Sciatic nerve (tissue), 2 donors: ENCODE measurements around the gene CHRM4. TPM values are rescaled to one million over a fixed set of nuclear protein-coding genes. Genes with fewer than 3 reads are reported as not detected.

Experiments
- ATAC-seq: fragments of 200-7000 bp; cut with Tn5 transposase; one replicate; pipeline ENCODE4 v1.9.1; 2020; ENCODE audit warnings: mild to moderate bottlenecking, moderate library complexity
- DNase-seq: peaks from one replicate; pipeline ENCODE4 v3.0.0-alpha.2; 2020; ENCODE audit warnings: low spot score
- intact Hi-C: fragments of 100-400 bp; cut with DNase I; formaldehyde crosslinking; loops from one replicate; pipeline ENCODE4 v1.14.2; 2022
- total RNA-seq: library from RNA; stranded (reverse); fragmentation: NEBNext Ultra II Directional; extraction: Animal tissue kit (Norgen Biotek cat#: 25700); gene quantifications from one replicate; pipeline ENCODE4 v1.2.1, GENCODE V29; 2021
- donor health status: DM: no; HTN: no; CAD: no.
- donor health status: DM: no; HTN: no; CAD: no.

The CHRM4 gene
- total RNA-seq, 1 donor from 2014 or later: not detected

DNA sequence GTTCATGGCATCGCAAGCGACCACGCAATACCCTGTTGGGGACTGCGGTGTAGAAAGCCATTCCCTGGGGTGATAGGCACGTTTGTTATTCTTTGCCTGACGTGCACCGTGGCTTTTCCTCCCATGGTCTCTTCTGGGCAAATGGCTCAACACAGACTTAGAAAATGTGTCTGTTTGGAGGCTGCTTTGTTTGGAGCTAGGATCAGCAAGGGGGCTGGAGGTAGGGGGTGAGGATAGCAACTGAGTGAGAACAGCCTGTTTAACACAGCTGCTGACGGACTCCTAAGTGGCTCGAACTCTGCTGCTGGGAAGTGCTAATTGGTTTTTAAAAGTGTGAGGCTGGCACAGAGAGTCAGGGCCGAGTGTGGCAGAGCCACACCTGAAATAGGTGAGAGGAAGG lies 16.1 kb upstream of the CHRM4 start:
- ATAC-seq (no peak), DNase-seq (no peak)
- intact Hi-C loops: no loop called here

DNA sequence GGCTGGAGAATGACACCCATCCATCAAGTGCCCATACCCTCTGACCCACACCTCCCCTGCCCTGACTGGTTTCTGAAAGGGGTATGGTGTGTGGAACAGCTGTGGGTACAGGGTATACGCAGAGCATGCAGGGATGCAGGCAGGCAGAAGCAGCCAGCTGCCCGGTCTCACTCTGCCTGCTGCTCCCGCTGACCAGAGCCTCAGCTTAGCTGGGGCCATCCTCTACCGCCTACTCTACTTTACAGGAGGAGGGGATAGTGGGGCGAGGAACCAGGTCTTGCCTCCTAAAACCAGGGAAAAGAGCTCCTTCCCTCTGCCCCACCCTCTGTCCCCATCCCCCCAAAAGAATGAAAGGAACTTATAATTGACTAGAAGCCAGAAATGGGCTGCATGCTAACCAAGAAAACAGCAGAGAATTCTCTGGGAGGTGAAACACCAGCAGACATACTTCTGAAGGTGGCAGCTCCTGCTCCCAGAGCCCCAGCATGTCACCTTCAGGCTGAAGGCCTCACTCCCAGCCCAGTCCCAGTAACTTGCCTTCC lies 13.0 kb upstream of the CHRM4 start:
- ATAC-seq: no peak
- no peak for DNase-seq
- intact Hi-C loops: no loop called here

DNA sequence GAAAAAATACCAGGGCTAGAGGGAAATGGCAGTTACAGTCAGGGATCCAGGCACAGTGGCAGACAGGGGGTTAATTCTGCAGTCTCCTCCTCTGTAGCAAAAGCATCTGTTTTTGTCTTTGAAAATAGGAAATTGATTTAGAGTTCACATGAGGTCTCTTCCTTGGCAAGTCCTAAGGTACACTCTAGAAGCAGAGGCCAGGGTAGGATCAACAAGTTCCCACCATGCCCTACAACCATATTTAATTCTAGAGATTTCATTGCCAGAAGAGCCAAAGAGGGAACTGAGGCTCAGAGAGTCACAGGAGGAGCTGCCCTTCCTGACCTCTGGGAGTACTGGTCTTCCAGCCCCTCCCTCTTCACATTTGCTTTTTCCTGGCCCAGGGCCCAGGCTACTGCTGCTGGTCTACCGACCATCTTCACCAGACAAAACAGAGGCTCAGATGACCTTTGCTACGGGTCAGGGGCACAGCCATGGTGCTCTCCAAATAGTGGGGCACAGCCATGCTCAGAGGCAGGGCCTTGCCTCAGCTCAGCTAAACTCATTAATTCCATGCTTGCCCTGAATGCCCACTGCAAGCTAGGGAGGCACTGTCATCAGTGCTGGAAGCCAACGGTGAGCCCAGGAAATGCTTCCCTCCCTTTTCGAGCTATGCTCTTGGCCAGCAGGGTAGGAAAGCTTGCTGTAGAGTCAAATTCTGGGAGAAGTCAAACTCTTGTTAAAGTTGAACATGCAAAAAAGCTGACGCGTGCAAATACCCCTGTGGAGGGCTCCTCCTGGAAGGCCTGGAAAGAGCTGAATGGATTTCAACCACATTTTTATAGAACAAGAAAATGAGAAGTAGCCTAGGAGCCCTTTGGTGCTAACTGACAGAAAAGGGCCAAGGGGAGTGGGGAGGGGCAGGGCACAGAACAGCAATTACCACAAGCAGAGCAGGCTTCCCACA lies 11.7 kb upstream of the CHRM4 start:
- intact Hi-C loops: no loop called here
- ATAC-seq: no peak
- no peak for DNase-seq

DNA sequence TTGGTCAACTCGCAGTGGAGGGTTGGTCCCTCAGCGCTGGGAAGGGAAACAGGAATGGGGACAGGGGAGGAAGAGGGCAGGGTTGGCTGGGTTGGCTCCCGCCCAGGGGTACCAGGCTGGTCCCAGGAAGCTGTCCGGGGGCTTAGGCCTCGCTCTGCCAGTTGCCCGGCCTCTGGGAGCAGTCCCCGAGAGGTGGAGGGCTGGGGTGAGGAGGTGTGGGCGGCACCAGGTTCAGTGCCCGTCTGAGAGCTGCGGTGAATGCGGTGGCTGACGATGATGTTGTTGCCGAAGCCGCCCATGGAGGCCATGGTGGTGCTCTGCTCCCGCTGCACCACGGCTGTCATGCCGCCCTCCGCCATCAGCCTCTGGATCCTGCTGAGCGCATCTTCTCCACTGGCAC lies 6.0 kb upstream of the CHRM4 start:
- DNase-seq (no peak), ATAC-seq (no peak)
- intact Hi-C loops: no loop called here

DNA sequence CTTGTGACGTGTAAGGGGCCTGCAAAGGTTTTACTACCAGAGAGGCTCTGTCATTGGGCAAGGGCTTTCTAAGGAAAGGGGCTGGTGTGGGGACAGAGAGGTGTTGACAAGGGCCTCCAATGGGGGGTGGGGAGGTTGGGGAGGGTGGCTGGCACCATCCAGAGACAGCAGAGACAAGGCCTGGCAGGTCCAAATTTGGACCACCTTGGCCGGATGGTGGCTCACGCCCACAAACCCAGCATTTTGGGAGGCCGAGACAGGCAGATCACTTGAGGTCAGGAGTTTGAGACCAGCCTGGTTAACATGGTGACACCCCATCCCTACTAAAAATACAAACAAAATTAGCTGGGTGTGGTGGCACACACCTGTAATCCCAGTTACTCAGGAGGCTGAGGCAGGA lies 2.2 kb upstream of the CHRM4 start:
- intact Hi-C loops: no loop called here
- DNase-seq (no peak), ATAC-seq (no peak)

DNA sequence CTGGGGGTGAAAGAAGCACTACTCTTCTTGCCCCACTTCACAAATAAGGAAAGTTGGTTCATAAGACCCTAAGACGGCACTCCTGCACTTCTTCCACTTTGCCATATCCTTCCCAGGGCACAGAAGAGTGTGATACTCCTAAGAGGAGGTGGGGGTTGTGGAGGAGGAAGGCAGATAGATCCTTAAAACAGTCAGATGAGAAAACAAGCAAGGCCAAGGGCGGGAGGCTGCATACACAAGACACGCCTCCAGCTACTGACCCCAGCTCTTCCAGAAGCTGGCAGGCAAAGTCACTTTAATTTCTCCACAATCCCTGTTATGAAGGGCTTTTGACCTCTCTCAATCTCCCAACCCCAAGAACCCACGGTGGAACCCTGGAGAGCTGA lies 1.6 kb upstream of the CHRM4 start:
- no peak for DNase-seq
- intact Hi-C loops: no loop called here
- ATAC-seq: no peak

DNA sequence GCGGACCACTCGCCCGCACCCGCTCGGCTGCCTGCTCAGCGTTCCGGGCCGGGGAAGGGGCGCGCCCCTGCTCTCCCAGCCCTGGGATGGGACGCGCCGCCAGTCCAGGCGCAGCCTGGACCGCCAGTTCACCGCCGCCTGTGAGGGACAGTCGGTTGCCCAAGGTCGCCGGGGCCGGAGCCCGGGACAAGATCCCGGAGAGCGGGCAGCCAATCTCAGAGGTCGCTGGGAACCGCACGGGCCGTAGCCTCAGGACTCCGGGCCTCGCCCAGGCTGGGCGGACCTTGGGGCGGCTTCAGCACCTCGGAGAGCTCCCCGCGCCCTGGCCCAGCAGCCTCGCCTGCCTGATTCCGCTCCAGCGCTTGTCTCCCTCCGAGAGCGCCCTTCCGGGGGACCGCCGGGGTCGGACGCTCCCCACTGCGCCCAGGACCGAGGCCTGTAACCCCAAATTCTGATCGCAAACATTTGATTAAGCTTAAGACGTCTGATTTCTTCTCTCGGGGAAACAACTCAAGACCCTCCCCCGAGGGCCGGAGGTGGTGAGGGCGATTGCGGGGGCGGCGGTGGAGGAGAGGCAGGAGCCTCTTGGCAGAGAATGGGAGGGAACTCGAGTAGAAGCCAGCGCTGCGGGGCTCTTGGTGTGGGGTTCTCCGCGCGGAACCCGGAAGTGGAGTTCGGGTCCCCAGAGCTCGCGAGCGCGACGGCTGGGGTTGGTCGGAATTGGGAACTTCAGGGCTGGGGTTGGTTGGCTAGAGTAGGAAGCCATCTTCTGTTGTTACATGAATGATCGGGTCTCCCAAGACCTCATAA lies 1.1 kb upstream of the CHRM4 start:
- ATAC-seq: peak; percentile 92
- DNase-seq: peak; percentile 91
- intact Hi-C loops: no loop called here

DNA sequence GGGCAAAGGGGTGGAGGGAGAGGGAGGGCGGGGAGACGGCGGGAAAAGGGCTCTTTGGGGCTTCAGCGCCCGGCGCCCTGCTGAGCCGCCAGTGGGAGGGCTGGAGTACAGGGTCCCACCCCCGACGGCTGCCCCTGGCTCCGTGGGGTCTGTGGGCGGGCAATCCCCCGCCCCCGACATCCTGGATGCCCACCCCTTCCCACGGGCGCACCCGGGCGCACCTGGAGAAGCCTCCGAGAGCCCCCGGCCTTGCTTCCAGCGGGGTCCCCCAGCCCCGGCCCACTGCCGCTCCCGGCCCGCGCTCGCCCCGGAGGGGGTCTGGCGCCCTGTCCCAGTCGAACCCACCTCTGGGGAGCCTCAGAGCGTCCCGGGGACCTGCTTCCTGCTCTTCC lies 394 bp downstream of the CHRM4 start:
- no peak for ATAC-seq
- no peak for DNase-seq
- intact Hi-C loops: no loop called here

DNA sequence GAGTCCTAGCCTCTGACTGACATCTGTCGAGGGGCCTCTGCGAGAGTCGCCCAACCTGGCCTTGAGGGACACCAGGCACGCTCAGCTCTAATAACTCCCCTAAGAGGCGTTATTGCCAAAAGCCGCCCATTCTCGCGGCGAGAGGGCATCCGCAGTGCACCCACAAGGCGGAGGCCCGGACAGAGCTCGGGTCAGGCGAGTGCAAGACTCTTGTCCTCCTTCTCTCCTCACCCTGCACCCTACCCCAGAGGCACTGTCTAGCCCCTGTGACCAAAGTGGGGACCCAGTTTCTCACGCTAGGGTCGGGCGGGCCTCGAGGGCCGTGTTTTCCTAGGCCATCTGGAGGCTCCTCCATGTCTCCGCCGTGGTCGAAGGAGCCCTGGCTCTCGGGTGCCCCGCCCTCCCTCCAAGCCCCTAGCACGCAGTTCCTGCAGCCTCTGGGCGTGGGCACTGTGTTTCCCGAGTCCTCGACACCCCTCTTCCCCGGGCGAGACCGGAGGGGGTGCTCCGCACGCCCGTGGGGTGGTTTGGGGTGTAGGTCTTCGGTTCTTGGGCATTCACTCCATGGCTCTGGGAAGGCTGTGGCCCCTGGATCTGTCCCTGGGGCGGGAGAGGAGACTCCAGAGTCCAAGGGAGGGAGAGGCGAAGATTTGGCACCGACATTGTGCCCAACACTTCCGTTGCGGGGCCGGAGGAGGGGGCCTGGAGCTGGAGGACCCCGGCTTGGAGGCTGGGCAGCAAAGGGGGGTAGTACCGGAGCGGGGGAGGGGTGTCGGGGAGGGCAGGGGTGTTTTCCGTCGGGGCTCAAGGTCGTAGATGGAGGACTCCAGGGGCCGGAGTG lies 1.0 kb downstream of the CHRM4 start:
- ATAC-seq (no peak), DNase-seq (no peak)
- intact Hi-C loops: no loop called here

DNA sequence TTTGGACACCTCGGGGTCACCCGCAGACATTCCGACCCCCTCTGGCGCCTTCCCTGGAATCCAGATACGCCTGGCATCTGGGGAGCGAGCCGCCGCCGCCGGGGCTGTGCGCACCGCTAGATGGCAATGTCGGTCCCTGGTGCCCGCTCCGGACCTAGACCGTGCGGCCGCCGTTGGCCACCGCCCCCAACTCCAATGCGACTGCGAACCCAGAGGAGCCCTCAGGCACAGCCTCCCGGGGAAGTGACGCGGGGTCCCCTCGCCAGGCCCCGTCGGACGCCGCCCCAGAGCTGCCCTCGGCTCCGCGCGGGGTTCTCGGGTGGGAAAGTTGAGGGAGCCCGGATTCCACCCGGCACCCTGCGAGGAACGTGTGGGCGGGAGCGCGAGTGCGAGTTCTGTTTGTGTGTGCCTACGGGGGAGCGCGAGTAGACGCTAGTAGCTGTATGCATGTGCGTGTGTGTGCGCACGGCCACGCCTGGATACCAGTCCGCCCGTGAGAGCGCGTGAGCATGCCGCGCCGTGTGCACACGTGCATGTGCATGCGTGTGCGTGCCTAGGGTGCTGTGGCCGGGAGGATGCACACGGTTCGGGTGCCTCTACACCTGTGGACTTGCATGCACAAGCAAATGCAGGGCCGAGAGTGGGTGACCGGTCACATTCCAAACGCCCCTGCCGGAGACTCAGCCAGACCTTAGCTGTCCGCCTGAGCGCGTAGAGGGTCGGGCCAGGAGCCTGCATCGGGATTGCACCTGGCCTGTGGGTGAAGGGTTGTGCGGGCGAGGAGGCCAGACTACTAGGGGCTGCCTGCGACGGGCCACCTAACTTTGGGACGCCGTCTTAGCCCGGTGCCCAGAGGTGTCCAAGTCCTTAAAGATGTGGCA lies 1.9 kb downstream of the CHRM4 start:
- ATAC-seq (peak; percentile 80), DNase-seq (peak; percentile 86)
- intact Hi-C loops: loop anchor here (10.0 kb wide), 1 partner anchor 225 kb away; the partner anchor contains the start of genes ATG13 and HARBI1

DNA sequence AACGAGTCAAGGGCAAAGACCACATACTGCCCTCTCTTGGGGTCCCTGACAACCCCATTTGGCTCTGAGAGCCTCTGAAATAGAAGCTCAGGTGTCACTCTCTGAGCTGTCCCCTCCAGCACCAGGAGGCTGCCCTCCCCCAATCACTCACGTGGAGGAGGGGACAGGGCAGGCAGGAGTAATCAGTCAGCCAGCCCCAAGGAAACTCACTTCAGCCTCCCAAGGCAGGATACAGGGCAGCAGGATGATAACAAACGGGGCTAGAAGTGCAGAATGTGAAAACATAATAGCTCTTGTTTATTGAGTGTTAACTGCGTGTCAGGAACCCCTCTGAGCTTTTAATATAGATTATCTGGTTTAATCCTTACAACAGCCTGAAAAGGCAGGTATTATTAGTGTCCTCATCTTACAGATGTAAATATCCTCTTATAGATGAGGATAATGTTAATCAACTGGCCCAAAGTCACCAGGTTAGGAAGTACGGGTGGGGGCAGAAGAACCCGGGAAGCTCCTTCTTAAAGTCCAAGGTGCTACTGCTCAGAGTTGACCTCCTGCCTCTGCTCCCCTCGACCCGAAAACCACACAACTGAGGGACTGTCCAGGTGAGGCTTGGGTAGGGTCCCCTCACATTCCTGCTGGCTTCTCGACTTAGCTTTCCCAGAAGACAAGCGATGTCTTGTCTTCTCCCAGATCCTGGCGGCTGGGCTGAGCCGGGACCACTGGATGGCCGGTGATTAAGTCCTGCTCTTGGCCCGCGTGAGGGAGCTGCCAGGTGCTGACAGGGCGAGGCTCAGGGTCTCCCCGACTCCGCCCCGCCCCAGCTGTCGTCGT lies 2.7 kb downstream of the CHRM4 start:
- ATAC-seq: no peak
- no peak for DNase-seq
- intact Hi-C loops: loop anchor here (10.0 kb wide), 1 partner anchor 226 kb away; the partner anchor contains the start of genes ATG13 and HARBI1

DNA sequence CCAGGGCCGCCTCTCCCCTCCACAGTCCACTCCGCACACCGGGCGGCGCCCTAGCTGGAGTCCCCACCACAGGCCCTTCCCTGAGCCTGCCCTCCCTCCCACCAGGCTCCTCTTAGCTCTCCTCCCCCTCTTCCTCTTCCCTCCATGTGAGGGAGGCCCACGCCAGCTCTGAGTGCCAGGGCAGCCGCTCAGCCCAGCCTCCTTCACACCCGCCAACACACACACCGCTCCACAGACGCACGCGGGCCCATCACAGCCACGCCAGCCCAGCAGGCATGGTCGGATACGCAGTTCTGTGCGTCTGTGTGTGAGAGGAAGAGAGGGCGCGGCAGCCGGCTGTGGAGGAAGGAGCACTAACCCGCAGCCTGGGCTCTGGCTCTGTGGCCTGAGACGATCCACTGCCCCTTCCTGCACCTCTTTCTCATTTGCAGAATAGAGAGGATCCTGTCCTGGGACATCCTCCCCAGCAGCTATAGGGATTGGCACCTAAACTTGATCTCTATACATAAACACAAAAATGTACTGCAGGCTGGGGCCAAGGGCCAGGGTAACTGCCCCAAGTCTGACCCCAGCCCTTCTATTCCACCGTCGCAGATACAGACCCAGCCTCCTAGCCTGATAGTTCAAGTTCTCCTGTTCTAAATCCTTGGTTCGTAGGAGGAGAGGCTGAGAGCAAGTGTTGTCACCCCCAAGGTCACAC lies 3.5 kb downstream of the CHRM4 start:
- DNase-seq (no peak), ATAC-seq (no peak)
- intact Hi-C loops: loop anchor here (10.0 kb wide), 1 partner anchor 227 kb away; the partner anchor contains the start of genes ATG13 and HARBI1

DNA sequence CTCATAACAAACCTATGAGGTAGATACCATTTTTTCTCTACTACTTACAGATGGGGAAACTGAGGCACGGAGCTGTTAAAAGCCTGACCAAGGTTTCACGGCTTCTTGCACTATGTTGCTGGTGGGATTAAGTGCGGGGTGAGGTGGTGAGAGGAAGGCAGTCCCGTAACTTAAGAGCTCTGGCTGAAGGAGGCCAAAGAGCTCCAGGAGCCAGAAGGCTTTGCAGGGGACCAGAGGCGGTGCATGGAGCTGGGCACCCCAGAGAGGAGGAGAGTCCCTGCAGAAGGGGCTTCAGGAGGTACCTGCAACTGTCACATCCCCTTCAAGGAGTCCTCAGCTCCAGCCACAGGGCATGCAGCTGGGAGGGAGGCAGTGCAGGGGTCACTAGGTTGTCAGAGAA lies 4.1 kb downstream of the CHRM4 start:
- DNase-seq (no peak), ATAC-seq (no peak)
- intact Hi-C loops: loop anchor here (10.0 kb wide), 1 partner anchor 227 kb away; the partner anchor contains the start of genes ATG13 and HARBI1

DNA sequence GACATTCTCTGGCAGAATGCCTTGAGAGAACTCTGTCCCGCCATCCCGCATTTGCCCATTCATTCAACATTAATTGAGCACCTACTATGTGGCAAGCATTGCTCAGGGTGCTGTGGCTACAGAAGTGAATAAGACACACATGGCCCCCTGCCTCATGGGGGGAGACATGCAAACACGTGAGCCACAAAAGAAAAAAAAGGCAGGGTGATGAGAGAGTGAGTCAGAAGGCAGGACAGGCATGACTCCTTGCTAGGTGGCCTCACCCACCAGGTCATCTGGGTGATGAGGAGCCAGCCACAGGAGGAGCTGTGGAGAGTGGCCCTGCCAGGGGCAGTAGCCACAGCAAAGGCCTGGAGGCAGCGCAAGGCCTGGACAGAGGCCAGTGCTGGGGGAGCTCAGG lies 4.9 kb downstream of the CHRM4 start:
- intact Hi-C loops: loop anchor here (10.0 kb wide), 1 partner anchor 228 kb away; the partner anchor contains the start of genes ATG13 and HARBI1
- no peak for ATAC-seq

DNA sequence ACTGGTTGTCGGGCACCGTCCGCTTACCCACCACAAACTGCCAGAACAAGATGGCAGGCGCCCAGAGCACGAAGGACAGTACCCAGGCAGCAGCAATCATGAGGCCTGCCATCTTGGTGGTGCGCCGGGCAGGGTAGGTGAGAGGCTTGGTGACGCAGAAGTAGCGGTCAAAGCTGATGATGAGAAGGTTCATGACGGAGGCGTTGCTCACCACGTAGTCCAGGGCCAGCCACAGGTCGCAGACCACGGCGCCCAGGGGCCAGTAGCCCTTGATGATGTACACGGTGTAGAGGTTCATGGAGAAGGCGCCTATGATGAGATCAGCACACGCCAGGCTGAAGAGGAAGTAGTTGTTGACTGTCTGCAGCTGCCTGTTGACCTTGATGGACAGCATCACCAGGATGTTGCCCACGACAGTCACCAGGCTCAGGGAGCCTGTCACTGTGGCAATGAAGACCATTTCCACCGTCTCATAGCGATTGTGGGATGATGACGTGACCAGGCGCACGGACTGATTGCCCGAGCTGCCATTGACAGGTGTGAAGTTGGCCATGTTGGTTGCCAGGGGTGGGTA lies 5.5 kb downstream of the CHRM4 start:
- intact Hi-C loops: loop anchor here (10.0 kb wide), 1 partner anchor 229 kb away; the partner anchor contains the start of genes ATG13 and HARBI1

More for the DNA sequence above, 4.9 kb downstream of the CHRM4 start:
- DNase-seq: no peak

More for the DNA sequence above, 5.5 kb downstream of the CHRM4 start:
- DNase-seq (no peak), ATAC-seq (no peak)
